ENCODE data around the gene SAA1. TPM values are rescaled to one million over a fixed set of nuclear protein-coding genes. Genes with fewer than 3 reads are reported as not detected.
"Not testable (repeated sequence)": the region's sequence is repeated elsewhere in the genome, so short reads cannot be mapped to it uniquely, and the experiment has no call there.

Gene SAA1
- total RNA-seq, 2 donors from 2014 or later, result 1.6 to 6.8 TPM

DNA sequence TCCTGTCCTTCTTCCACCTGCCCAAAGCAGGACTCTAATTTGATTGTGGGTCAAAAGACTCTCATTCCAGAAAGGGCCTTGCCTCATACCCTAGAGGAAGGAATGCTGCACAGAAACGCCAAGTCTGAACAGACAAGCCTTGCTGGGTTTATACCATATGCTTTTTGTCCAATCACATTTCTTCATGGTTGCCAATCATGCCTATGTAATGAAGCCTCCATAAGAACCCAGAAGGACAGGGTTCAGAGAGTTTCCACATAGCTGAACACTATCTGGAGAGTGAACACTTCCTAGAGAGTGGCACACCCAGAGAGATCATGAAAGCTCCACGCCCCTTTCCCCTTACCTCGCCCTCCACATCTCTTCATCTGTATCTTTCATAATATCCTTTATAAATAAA lies 12.8 kb upstream of the SAA1 start:
- no peak for DNase-seq (ENCODE audit: low spot score)
- no peaks in the 10 kb centered on the region for H3K36me3 ChIP-seq
- H3K4me3 ChIP-seq, result no peak overlapping the region
- no peaks in the 10 kb centered on the region for H3K9me3 ChIP-seq
- no peaks in the 10 kb centered on the region for H3K4me1 ChIP-seq
- TF ChIP-seq, protein P1, sequence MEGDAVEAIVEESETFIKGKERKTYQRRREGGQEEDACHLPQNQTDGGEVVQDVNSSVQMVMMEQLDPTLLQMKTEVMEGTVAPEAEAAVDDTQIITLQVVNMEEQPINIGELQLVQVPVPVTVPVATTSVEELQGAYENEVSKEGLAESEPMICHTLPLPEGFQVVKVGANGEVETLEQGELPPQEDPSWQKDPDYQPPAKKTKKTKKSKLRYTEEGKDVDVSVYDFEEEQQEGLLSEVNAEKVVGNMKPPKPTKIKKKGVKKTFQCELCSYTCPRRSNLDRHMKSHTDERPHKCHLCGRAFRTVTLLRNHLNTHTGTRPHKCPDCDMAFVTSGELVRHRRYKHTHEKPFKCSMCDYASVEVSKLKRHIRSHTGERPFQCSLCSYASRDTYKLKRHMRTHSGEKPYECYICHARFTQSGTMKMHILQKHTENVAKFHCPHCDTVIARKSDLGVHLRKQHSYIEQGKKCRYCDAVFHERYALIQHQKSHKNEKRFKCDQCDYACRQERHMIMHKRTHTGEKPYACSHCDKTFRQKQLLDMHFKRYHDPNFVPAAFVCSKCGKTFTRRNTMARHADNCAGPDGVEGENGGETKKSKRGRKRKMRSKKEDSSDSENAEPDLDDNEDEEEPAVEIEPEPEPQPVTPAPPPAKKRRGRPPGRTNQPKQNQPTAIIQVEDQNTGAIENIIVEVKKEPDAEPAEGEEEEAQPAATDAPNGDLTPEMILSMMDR (IDR thresholded peaks at IDR 0.05), result no peak
- no peak overlapping the region for H3K27ac ChIP-seq
- H3K27me3 ChIP-seq, result no peaks in the 10 kb centered on the region

DNA sequence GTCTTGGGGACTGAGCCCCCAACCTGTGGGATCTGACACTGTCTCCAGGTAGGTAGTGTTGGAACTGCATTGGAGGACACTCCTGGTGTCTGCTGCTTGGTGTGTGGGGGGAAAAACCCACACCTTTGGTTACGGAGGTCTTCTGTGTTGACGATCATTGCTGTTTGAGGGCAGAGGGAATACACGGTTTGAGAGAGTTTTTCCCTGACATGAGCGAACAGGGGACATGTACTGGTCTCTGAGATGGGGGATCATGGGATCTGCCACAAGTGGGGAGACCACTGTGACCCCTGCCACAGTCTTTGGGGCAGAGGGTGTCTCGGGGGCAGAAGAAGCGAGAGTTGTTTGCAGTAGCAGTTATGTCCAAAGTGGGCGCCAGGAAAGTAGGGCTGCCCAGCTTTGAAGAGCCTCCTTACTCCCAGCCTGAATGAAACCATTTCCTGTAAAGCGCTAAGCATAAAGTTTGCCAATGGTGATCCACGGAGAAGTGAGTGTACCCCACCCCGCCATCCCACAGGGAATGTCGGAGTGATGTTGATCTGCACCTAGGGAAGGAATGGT lies 12.2 kb upstream of the SAA1 start:
- Histone ChIP-seq H3K36me3 (no peaks in the 10 kb centered on the region), H3K4me3 (no peak overlapping the region), H3K4me1 (no peaks in the 10 kb centered on the region), H3K9me3 (no peaks in the 10 kb centered on the region), H3K27me3 (no peaks in the 10 kb centered on the region), H3K27ac (no peak overlapping the region)
- TF ChIP-seq, protein P1 (IDR thresholded peaks at IDR 0.05), result no peak
- no peak for DNase-seq (ENCODE audit: low spot score)

DNA sequence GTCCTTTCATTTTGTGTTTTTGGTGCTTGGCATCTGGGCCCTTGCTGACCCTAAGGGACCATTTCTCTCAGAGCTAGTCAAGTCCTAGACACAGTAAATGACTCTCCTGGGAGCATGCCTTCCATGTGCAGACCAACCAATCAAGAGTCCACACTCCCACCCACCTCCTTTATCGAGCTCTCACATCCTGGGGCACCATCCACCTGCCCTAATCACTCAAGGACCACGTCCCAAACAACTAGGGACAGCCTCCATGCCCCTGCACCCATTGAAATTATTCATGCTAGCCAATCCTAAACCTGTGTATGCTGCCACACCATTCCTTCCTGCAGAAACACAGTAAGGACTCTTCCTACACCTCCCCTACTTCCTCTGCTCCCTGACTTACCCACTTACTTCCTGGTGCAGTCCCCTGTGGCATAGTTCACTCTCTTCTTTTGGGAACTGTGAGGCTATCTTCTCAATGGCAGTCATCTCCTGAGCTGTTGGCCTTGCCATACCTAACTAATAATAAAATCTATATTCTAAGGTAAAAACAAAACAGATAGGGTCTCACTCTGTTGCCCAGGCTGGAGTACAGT lies 11.2 kb upstream of the SAA1 start:
- DNase-seq (ENCODE audit: low spot score), result no peak

DNA sequence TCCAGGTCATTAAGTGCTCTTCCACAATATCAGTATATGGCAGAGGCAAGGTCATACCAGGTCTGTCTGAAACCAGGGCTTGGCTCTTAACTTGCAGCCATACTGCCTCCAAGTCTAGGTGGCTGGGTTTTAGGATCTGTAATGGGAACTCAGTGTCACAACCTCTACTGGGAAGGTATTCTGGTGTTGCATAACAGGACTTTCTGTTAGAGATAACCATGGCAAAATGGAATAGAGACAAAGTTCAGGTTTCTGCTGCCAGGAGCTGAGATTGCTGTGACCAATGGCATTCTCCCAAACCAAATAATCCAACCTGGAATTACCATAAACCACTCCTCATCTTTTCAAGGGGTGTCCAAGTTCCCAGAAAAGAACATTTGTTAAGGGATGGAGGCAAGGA lies 6.8 kb upstream of the SAA1 start:
- Histone ChIP-seq H3K9me3 (no peaks in the 10 kb centered on the region), H3K4me3 (no peak overlapping the region), H3K4me1 (no peaks in the 10 kb centered on the region), H3K27ac (no peak overlapping the region), H3K36me3 (no peaks in the 10 kb centered on the region), H3K27me3 (no peaks in the 10 kb centered on the region)
- TF ChIP-seq, protein P1 (IDR thresholded peaks at IDR 0.05), result no peak
- DNase-seq (ENCODE audit: low spot score), result no peak

More for the DNA sequence above, 11.2 kb upstream of the SAA1 start:
- H3K36me3 ChIP-seq, result no peaks in the 10 kb centered on the region
- TF ChIP-seq, protein P1 (IDR thresholded peaks at IDR 0.05), result no peak
- H3K4me1 ChIP-seq, result no peaks in the 10 kb centered on the region
- H3K4me3 ChIP-seq, result no peak overlapping the region
- H3K27me3 ChIP-seq, result no peaks in the 10 kb centered on the region
- no peak overlapping the region for H3K27ac ChIP-seq
- no peaks in the 10 kb centered on the region for H3K9me3 ChIP-seq

DNA sequence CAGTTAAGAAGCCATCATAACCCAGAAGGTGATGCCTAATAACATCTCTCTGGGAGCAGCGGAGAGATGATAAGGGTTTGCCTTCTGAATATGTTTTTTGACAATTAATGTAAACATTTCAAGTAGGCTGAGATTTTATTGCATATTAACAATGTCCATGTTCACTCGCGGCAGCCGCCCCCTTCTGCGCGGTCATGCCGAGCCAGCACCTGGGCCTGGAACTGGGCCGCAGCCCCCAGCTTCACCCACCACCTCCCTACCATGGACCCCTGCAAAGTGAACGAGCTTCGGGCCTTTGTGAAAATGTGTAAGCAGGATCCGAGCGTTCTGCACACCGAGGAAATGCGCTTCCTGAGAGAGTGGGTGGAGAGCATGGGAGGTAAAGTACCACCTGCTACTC lies 4.3 kb upstream of the SAA1 start:
- no peaks in the 10 kb centered on the region for H3K4me1 ChIP-seq
- no peaks in the 10 kb centered on the region for H3K36me3 ChIP-seq
- no peak overlapping the region for H3K27ac ChIP-seq
- no peak for DNase-seq (ENCODE audit: low spot score)
- TF ChIP-seq, protein P1 (IDR thresholded peaks at IDR 0.05), result no peak
- H3K4me3 ChIP-seq, result no peak overlapping the region
- H3K27me3 ChIP-seq, result no peaks in the 10 kb centered on the region
- no peaks in the 10 kb centered on the region for H3K9me3 ChIP-seq

DNA sequence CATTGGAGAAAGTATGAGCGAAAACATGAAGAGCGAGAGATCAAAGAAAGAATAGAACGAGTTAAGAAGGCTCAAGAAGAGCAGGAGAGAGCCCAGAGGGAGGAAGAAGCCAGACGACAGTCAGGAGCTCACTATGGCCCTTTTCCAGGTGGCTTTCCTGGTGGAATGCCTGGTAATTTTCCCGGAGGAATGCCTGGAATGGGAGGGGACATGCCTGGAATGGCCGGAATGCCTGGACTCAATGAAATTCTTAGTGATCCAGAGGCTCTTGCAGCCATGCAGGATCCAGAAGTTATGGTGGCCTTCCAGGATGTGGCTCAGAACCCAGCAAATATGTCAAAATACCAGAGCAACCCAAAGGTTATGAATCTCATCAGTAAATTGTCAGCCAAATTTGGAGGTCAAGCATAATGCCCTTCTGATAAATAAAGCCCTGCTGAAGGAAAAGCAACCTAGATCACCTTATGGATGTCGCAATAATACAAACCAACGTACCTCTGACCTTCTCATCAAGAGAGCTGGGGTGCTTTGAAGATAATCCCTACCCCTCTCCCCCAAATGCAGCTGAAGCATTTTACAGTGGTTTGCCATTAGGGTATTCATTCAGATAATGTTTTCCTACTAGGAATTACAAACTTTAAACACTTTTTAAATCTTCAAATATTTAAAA lies 3.2 kb upstream of the SAA1 start:
- not testable (repeated sequence) for H3K4me3 ChIP-seq; H3K36me3 ChIP-seq; H3K27me3 ChIP-seq; H3K27ac ChIP-seq; H3K9me3 ChIP-seq; H3K4me1 ChIP-seq; DNase-seq (ENCODE audit: low spot score)
